ENCODE results near the gene CNPY1.

DNA sequence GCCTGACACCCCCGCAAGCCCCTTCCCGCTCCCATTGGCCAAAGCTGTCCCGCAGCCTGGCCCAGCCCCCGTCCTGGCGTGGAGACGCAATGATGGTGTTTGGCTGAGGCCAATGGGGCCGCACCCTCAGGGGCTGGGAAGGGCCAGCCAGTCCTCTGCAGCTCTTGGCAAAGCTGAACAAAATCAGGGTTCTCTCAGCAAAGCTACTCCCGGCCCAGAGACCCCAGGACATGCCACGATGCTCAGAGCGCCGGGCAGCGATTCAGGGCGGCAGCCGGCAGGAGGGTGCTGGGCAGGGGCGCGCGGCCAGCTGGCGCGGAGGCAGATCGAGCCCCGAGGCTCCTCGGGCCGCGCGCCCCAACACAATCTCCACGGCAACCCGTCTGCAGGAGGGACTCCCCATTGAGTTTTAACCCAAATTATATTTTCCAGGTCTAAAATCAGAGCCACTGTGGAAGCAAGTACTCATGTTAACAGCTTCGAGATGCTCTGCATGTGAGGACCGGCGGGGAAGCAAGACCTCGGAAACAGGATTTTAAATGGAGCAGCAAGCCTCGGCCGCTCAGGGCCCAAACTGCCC is 8.8 kb upstream of the CNPY1 start:
- TF ChIP-seq POLR2A (IDR thresholded peaks at IDR 0.05; ENCODE audit: low read length) (no peak), GATA3 (IDR thresholded peaks at IDR 0.05; ENCODE audit: borderline replicate concordance) (no peak), EP300 (IDR thresholded peaks at IDR 0.05) (no peak), RARB (CRISPR knock-in tag; IDR thresholded peaks at IDR 0.05) (no peak), RFX5 (IDR thresholded peaks at IDR 0.05) (no peak), NR3C1 (IDR thresholded peaks at IDR 0.05) (no peak), POLR2AphosphoS2 (conservative IDR thresholded peaks at IDR 0.05; ENCODE audit: low read length) (no peak), RAD21 (conservative IDR thresholded peaks at IDR 0.05 in 1 of 2, IDR thresholded peaks at IDR 0.05 in 1 of 2) (no peak)
- TF ChIP-seq, protein P1, sequence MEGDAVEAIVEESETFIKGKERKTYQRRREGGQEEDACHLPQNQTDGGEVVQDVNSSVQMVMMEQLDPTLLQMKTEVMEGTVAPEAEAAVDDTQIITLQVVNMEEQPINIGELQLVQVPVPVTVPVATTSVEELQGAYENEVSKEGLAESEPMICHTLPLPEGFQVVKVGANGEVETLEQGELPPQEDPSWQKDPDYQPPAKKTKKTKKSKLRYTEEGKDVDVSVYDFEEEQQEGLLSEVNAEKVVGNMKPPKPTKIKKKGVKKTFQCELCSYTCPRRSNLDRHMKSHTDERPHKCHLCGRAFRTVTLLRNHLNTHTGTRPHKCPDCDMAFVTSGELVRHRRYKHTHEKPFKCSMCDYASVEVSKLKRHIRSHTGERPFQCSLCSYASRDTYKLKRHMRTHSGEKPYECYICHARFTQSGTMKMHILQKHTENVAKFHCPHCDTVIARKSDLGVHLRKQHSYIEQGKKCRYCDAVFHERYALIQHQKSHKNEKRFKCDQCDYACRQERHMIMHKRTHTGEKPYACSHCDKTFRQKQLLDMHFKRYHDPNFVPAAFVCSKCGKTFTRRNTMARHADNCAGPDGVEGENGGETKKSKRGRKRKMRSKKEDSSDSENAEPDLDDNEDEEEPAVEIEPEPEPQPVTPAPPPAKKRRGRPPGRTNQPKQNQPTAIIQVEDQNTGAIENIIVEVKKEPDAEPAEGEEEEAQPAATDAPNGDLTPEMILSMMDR (IDR thresholded peaks at IDR 0.05): no peak
- TF ChIP-seq, protein P2, sequence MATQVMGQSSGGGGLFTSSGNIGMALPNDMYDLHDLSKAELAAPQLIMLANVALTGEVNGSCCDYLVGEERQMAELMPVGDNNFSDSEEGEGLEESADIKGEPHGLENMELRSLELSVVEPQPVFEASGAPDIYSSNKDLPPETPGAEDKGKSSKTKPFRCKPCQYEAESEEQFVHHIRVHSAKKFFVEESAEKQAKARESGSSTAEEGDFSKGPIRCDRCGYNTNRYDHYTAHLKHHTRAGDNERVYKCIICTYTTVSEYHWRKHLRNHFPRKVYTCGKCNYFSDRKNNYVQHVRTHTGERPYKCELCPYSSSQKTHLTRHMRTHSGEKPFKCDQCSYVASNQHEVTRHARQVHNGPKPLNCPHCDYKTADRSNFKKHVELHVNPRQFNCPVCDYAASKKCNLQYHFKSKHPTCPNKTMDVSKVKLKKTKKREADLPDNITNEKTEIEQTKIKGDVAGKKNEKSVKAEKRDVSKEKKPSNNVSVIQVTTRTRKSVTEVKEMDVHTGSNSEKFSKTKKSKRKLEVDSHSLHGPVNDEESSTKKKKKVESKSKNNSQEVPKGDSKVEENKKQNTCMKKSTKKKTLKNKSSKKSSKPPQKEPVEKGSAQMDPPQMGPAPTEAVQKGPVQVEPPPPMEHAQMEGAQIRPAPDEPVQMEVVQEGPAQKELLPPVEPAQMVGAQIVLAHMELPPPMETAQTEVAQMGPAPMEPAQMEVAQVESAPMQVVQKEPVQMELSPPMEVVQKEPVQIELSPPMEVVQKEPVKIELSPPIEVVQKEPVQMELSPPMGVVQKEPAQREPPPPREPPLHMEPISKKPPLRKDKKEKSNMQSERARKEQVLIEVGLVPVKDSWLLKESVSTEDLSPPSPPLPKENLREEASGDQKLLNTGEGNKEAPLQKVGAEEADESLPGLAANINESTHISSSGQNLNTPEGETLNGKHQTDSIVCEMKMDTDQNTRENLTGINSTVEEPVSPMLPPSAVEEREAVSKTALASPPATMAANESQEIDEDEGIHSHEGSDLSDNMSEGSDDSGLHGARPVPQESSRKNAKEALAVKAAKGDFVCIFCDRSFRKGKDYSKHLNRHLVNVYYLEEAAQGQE (IDR thresholded peaks at IDR 0.05): no peak
- TF ChIP-seq, protein P3, sequence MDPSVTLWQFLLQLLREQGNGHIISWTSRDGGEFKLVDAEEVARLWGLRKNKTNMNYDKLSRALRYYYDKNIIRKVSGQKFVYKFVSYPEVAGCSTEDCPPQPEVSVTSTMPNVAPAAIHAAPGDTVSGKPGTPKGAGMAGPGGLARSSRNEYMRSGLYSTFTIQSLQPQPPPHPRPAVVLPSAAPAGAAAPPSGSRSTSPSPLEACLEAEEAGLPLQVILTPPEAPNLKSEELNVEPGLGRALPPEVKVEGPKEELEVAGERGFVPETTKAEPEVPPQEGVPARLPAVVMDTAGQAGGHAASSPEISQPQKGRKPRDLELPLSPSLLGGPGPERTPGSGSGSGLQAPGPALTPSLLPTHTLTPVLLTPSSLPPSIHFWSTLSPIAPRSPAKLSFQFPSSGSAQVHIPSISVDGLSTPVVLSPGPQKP (IDR thresholded peaks at IDR 0.05; ENCODE audit: low read depth, low read length): no peak
